ENCODE measurements around the gene FSTL4.

DNA sequence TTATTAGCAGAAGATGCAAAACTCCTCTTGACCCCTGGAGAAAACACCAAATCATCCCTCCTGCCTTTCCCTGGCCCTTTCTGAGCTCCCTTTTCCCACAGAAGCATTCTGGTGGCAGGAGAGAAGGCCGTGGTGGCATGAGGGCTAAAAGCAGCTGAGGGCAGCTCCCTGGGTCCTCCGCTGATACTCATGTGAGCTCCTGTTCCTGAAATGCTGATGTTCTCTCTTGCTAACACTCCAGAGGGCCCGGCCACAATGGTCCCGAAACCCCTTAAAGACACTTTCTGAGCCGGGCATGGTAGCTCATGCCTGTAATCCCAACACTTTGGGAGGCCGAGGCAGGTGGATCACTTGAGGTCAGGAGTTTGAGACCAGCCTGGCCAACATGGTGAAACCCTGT lies 377.4 kb downstream of the FSTL4 start:
- TF ChIP-seq, protein P1, sequence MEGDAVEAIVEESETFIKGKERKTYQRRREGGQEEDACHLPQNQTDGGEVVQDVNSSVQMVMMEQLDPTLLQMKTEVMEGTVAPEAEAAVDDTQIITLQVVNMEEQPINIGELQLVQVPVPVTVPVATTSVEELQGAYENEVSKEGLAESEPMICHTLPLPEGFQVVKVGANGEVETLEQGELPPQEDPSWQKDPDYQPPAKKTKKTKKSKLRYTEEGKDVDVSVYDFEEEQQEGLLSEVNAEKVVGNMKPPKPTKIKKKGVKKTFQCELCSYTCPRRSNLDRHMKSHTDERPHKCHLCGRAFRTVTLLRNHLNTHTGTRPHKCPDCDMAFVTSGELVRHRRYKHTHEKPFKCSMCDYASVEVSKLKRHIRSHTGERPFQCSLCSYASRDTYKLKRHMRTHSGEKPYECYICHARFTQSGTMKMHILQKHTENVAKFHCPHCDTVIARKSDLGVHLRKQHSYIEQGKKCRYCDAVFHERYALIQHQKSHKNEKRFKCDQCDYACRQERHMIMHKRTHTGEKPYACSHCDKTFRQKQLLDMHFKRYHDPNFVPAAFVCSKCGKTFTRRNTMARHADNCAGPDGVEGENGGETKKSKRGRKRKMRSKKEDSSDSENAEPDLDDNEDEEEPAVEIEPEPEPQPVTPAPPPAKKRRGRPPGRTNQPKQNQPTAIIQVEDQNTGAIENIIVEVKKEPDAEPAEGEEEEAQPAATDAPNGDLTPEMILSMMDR (IDR thresholded peaks at IDR 0.05) = no peak
- no peak for TF ChIP-seq POLR2A (IDR thresholded peaks at IDR 0.05)

All from uterus (tissue), 2 donors.